Measurements from ENCODE around the gene BEGAIN. TPM values are rescaled to one million over a fixed set of nuclear protein-coding genes. Genes with fewer than 3 reads are reported as not detected.

The BEGAIN gene
- total RNA-seq, 1 donor from 2014 or later, result 3.2 TPM

DNA sequence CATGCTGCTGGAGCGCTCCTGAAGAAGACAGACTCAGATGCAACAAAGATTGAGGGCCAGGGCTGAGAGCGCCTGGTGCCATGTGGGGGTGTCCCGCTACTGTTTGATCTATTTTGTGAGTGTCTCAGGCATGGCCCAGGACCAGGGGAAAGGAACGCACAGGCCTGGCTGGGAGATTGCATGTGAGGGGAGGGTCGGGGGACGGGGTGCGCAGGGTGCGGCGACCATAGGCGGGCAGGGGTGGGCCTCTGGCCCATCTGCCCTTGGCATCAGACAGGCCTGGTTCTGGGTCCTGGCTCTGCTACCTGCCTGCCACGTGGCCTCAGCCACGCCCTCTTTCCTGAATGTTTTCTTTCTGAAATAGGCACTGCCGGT lies 47.5 kb downstream of the BEGAIN start:
- H3K36me3 ChIP-seq (ENCODE audit: control insufficient read depth, insufficient read depth, low read length), result no peaks in the 10 kb centered on the region
- no peak overlapping the region for H3K4me3 ChIP-seq (ENCODE audit: low read depth, low read length)
- DNase-seq (ENCODE audit: low read depth), result no peak
- peaks cover 3% of the 10 kb centered on the region for H3K27me3 ChIP-seq (ENCODE audit: control insufficient read depth, insufficient read depth, low read length)
- TF ChIP-seq, protein P1, sequence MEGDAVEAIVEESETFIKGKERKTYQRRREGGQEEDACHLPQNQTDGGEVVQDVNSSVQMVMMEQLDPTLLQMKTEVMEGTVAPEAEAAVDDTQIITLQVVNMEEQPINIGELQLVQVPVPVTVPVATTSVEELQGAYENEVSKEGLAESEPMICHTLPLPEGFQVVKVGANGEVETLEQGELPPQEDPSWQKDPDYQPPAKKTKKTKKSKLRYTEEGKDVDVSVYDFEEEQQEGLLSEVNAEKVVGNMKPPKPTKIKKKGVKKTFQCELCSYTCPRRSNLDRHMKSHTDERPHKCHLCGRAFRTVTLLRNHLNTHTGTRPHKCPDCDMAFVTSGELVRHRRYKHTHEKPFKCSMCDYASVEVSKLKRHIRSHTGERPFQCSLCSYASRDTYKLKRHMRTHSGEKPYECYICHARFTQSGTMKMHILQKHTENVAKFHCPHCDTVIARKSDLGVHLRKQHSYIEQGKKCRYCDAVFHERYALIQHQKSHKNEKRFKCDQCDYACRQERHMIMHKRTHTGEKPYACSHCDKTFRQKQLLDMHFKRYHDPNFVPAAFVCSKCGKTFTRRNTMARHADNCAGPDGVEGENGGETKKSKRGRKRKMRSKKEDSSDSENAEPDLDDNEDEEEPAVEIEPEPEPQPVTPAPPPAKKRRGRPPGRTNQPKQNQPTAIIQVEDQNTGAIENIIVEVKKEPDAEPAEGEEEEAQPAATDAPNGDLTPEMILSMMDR (IDR thresholded peaks at IDR 0.05; ENCODE audit: insufficient read depth, low read length, poor library complexity, severe bottlenecking), result no peak

GRCh38 chr14:100539003-100539660 lies 48.1 kb downstream of the BEGAIN start:
- Histone ChIP-seq H3K27me3 (ENCODE audit: control insufficient read depth, insufficient read depth, low read length) (peaks cover 3% of the 10 kb centered on the region), H3K4me3 (ENCODE audit: low read depth, low read length) (no peak overlapping the region), H3K36me3 (ENCODE audit: control insufficient read depth, insufficient read depth, low read length) (no peaks in the 10 kb centered on the region)
- TF ChIP-seq, protein P1 (IDR thresholded peaks at IDR 0.05; ENCODE audit: insufficient read depth, low read length, poor library complexity, severe bottlenecking), result no peak
- DNase-seq (ENCODE audit: low read depth), result no peak

GRCh38 chr14:100538351-100539002 lies 48.7 kb downstream of the BEGAIN start:
- no peak for DNase-seq (ENCODE audit: low read depth)
- TF ChIP-seq, protein P1 (IDR thresholded peaks at IDR 0.05; ENCODE audit: insufficient read depth, low read length, poor library complexity, severe bottlenecking), result no peak

GRCh38 chr14:100537446-100538350 lies 49.5 kb downstream of the BEGAIN start:
- Histone ChIP-seq H3K36me3 (ENCODE audit: control insufficient read depth, insufficient read depth, low read length) (no peaks in the 10 kb centered on the region), H3K4me3 (ENCODE audit: low read depth, low read length) (no peak overlapping the region), H3K27me3 (ENCODE audit: control insufficient read depth, insufficient read depth, low read length) (peaks cover 3% of the 10 kb centered on the region)
- no peak for DNase-seq (ENCODE audit: low read depth)
- TF ChIP-seq, protein P1 (IDR thresholded peaks at IDR 0.05; ENCODE audit: insufficient read depth, low read length, poor library complexity, severe bottlenecking), result no peak

More at GRCh38 chr14:100538351-100539002, 48.7 kb downstream of the BEGAIN start:
- H3K27me3 ChIP-seq (ENCODE audit: control insufficient read depth, insufficient read depth, low read length), result peaks cover 3% of the 10 kb centered on the region
- H3K36me3 ChIP-seq (ENCODE audit: control insufficient read depth, insufficient read depth, low read length), result no peaks in the 10 kb centered on the region
- H3K4me3 ChIP-seq (ENCODE audit: low read depth, low read length), result no peak overlapping the region

GRCh38 chr14:100536721-100537445 lies 50.3 kb downstream of the BEGAIN start:
- H3K36me3 ChIP-seq (ENCODE audit: control insufficient read depth, insufficient read depth, low read length), result no peaks in the 10 kb centered on the region
- peaks cover 3% of the 10 kb centered on the region for H3K27me3 ChIP-seq (ENCODE audit: control insufficient read depth, insufficient read depth, low read length)
- DNase-seq (ENCODE audit: low read depth), result no peak
- TF ChIP-seq, protein P1 (IDR thresholded peaks at IDR 0.05; ENCODE audit: insufficient read depth, low read length, poor library complexity, severe bottlenecking), result no peak
- no peak overlapping the region for H3K4me3 ChIP-seq (ENCODE audit: low read depth, low read length)
